Measurements from ENCODE around the gene MRPS15. TPM values are rescaled to one million over a fixed set of nuclear protein-coding genes. Genes with fewer than 3 reads are reported as not detected.

Gene MRPS15
- total RNA-seq, 1 experiment from 2014 or later = 98.7 TPM

DNA sequence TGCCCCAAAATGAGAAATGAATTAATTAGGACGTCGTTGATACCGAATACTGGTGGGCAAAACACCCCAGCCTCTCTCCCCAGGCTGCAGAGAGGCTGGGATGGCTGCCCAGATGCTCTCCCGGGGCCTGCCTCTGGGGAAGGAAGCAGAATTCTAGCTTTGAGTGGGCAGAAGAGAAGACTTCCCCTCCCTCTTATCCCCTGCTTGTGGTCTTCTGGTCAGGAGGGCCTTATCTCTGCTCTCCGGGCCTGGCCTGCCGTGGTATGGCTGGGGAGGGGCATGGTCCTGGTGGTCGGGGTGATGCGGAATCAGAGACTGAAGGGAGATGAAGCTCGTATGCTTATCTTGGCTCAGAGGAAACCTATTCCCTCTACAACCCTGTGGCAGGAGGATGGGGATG, 28.3 kb upstream of the MRPS15 start:
- Histone ChIP-seq H3K9ac (ENCODE audit: low read length) (no peak overlapping the region), H3K4me3 (replicated peaks in 1 of 2; ENCODE audit: low read depth in 1 of 2, low read length in 2 of 2) (no peak overlapping the region), H3K4me1 (ENCODE audit: control insufficient read depth in 1 of 2, insufficient read depth in 2 of 2, low read length in 2 of 2) (no peaks in the 10 kb centered on the region), H3K27me3 (ENCODE audit: insufficient read depth, low read length) (peaks cover under 1% of the 10 kb centered on the region; the same call in 1 of the 2 replicates), H3K36me3 (ENCODE audit: control insufficient read depth in 1 of 2, insufficient read depth in 2 of 2, low read length in 2 of 2) (no peaks in the 10 kb centered on the region), H2AFZ (ENCODE audit: low read depth, low read length, poor library complexity, severe bottlenecking) (no peak overlapping the region), H4K20me1 (ENCODE audit: insufficient read depth) (no peaks in the 10 kb centered on the region), H3K9me3 (ENCODE audit: control insufficient read depth in 1 of 2, insufficient read depth in 1 of 2, low read depth in 1 of 2, low read length in 2 of 2) (no peaks in the 10 kb centered on the region), H3K9me2 (ENCODE audit: insufficient read depth) (no peaks in the 10 kb centered on the region), H3K4me2 (ENCODE audit: low read length) (no peak overlapping the region), H3K27ac (ENCODE audit: low read depth, low read length) (no peak overlapping the region), H3K79me2 (ENCODE audit: insufficient read depth, low read length) (no peaks in the 10 kb centered on the region)
- ATAC-seq (no peak), DNase-seq (ENCODE audit: low read depth, low spot score) (no peak)
- TF ChIP-seq POLR2A (IDR thresholded peaks at IDR 0.05; ENCODE audit: borderline replicate concordance, extremely low read depth, insufficient read depth, insufficient read length) = no peak
- no peak for TF ChIP-seq POLR2AphosphoS5 (IDR thresholded peaks at IDR 0.05; ENCODE audit: low read depth, low read length)
- no peak for TF ChIP-seq RAD21 (IDR thresholded peaks at IDR 0.05; ENCODE audit: low read depth)
- TF ChIP-seq ZNF274 (IDR thresholded peaks at IDR 0.05; ENCODE audit: low read depth, low read length) = no peak
- TF ChIP-seq FOSL1 (IDR thresholded peaks at IDR 0.05; ENCODE audit: low read depth) = no peak
- TF ChIP-seq ELF1 (IDR thresholded peaks at IDR 0.05; ENCODE audit: borderline replicate concordance, low read depth) = no peak
- TF ChIP-seq, protein P1, sequence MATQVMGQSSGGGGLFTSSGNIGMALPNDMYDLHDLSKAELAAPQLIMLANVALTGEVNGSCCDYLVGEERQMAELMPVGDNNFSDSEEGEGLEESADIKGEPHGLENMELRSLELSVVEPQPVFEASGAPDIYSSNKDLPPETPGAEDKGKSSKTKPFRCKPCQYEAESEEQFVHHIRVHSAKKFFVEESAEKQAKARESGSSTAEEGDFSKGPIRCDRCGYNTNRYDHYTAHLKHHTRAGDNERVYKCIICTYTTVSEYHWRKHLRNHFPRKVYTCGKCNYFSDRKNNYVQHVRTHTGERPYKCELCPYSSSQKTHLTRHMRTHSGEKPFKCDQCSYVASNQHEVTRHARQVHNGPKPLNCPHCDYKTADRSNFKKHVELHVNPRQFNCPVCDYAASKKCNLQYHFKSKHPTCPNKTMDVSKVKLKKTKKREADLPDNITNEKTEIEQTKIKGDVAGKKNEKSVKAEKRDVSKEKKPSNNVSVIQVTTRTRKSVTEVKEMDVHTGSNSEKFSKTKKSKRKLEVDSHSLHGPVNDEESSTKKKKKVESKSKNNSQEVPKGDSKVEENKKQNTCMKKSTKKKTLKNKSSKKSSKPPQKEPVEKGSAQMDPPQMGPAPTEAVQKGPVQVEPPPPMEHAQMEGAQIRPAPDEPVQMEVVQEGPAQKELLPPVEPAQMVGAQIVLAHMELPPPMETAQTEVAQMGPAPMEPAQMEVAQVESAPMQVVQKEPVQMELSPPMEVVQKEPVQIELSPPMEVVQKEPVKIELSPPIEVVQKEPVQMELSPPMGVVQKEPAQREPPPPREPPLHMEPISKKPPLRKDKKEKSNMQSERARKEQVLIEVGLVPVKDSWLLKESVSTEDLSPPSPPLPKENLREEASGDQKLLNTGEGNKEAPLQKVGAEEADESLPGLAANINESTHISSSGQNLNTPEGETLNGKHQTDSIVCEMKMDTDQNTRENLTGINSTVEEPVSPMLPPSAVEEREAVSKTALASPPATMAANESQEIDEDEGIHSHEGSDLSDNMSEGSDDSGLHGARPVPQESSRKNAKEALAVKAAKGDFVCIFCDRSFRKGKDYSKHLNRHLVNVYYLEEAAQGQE (IDR thresholded peaks at IDR 0.05; ENCODE audit: low read depth) = no peak
- TF ChIP-seq YY1 (IDR thresholded peaks at IDR 0.05; ENCODE audit: extremely low read depth, insufficient replicate concordance, low read depth, low read length) = no peak
- TF ChIP-seq ZFX (IDR thresholded peaks at IDR 0.05) = no peak
- TF ChIP-seq, protein P2, sequence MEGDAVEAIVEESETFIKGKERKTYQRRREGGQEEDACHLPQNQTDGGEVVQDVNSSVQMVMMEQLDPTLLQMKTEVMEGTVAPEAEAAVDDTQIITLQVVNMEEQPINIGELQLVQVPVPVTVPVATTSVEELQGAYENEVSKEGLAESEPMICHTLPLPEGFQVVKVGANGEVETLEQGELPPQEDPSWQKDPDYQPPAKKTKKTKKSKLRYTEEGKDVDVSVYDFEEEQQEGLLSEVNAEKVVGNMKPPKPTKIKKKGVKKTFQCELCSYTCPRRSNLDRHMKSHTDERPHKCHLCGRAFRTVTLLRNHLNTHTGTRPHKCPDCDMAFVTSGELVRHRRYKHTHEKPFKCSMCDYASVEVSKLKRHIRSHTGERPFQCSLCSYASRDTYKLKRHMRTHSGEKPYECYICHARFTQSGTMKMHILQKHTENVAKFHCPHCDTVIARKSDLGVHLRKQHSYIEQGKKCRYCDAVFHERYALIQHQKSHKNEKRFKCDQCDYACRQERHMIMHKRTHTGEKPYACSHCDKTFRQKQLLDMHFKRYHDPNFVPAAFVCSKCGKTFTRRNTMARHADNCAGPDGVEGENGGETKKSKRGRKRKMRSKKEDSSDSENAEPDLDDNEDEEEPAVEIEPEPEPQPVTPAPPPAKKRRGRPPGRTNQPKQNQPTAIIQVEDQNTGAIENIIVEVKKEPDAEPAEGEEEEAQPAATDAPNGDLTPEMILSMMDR (IDR thresholded peaks at IDR 0.05 in 2 of 3, conservative IDR thresholded peaks at IDR 0.05 in 1 of 3; ENCODE audit: borderline replicate concordance in 1 of 3, insufficient read depth in 1 of 3, low read depth in 2 of 3, low read length in 2 of 3) = no peak
- TF ChIP-seq, protein P3, sequence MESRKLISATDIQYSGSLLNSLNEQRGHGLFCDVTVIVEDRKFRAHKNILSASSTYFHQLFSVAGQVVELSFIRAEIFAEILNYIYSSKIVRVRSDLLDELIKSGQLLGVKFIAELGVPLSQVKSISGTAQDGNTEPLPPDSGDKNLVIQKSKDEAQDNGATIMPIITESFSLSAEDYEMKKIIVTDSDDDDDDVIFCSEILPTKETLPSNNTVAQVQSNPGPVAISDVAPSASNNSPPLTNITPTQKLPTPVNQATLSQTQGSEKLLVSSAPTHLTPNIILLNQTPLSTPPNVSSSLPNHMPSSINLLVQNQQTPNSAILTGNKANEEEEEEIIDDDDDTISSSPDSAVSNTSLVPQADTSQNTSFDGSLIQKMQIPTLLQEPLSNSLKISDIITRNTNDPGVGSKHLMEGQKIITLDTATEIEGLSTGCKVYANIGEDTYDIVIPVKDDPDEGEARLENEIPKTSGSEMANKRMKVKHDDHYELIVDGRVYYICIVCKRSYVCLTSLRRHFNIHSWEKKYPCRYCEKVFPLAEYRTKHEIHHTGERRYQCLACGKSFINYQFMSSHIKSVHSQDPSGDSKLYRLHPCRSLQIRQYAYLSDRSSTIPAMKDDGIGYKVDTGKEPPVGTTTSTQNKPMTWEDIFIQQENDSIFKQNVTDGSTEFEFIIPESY (IDR thresholded peaks at IDR 0.05; ENCODE audit: extremely low read depth, insufficient replicate concordance, low read length) = no peak
- no peak for TF ChIP-seq SRF (IDR thresholded peaks at IDR 0.05; ENCODE audit: low read depth)
- no peak for TF ChIP-seq SIN3A (IDR thresholded peaks at IDR 0.05; ENCODE audit: low read depth)
- TF ChIP-seq CBX3 (IDR thresholded peaks at IDR 0.05; ENCODE audit: low read depth) = no peak
- TF ChIP-seq, protein P4, sequence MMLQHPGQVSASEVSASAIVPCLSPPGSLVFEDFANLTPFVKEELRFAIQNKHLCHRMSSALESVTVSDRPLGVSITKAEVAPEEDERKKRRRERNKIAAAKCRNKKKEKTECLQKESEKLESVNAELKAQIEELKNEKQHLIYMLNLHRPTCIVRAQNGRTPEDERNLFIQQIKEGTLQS (IDR thresholded peaks at IDR 0.05) = no peak
- TF ChIP-seq, protein P5, sequence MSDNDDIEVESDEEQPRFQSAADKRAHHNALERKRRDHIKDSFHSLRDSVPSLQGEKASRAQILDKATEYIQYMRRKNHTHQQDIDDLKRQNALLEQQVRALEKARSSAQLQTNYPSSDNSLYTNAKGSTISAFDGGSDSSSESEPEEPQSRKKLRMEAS (IDR thresholded peaks at IDR 0.05) = no peak
- TF ChIP-seq TCF7L2 (IDR thresholded peaks at IDR 0.05; ENCODE audit: borderline replicate concordance, extremely low read depth, insufficient read depth, insufficient read length) = no peak
- no peak for TF ChIP-seq JUND (IDR thresholded peaks at IDR 0.05)
- no peak for TF ChIP-seq SP1 (IDR thresholded peaks at IDR 0.05; ENCODE audit: low read depth)
- POLR2A ChIA-PET = no interaction called here
- CTCF ChIA-PET = no interaction called here
- no TSS peak for BruUV-seq (replicated peaks)
- RAD21 ChIA-PET (ENCODE audit: low non-redundant PET in 1 of 2, low total read pairs in 2 of 2, uncharacterized antibody in 2 of 2, unreplicated experiment in 2 of 2) = no interaction called here
- intact Hi-C loops (cut with micrococcal nuclease) = no loop called here

Data from HCT116 (cell line).